Neural progenitor cell (in vitro differentiated cells): ENCODE data around the gene MYOG.

Experiments
- CTCF ChIP-seq: fragments of 200-600 bp; sonication (generic); IDR thresholded peaks from 2 replicates; pipeline ENCODE4 v1.5.1; 2017; ENCODE audit warnings: antibody characterized with exemption, mild to moderate bottlenecking
- EZH2 ChIP-seq: fragments of 200-600 bp; sonication (generic); IDR thresholded peaks from 2 replicates; pipeline ENCODE4 v1.6.1; 2017; ENCODE audit warnings: antibody characterized with exemption, mild to moderate bottlenecking, moderate library complexity
- EZH2phosphoT487 ChIP-seq: fragments of 200-600 bp; sonication (generic); IDR thresholded peaks from 2 replicates; pipeline ENCODE4 v1.6.1; 2017; ENCODE audit warnings: antibody characterized with exemption

GRCh38 chr1:203086992-203087763 is 1.4 kb upstream of the MYOG start:
- TF ChIP-seq CTCF (no peak), EZH2phosphoT487 (no peak), EZH2 (no peak)
